A549 (cell line): Measurements from ENCODE around the gene CDH4.

Experiments used
- CTCF ChIP-seq: fragments of >200 bp; sonication (Bioruptor Twin); formaldehyde crosslinking; IDR thresholded peaks from 3 replicates; pipeline ENCODE4 v1.5.1; 2016
- ESRRA ChIP-seq: fragments of 150-350 bp; IDR thresholded peaks from 2 replicates; pipeline ENCODE4 v1.6.1; 2014; ENCODE audit warnings: mild to moderate bottlenecking, low read length, borderline replicate concordance
- HOXB5 ChIP-seq: fragments of 250-450 bp; sonication (Bioruptor Pico); IDR thresholded peaks from 2 replicates; pipeline ENCODE4 v1.5.0; 2020; ENCODE audit warnings: mild to moderate bottlenecking, moderate library complexity
- JUN ChIP-seq, 2 experiments: fragments of >200 bp; sonication (Bioruptor Twin); formaldehyde crosslinking; IDR thresholded peaks; 2 replicates in 1 of 2; 3 replicates in 1 of 2; pipeline ENCODE4 v1.6.1; 2016 to 2017
- KDM5A ChIP-seq: fragments of 200-600 bp; sonication (generic); IDR thresholded peaks from 2 replicates; pipeline ENCODE4 v1.6.1; 2016; ENCODE audit warnings: antibody characterized with exemption, mild to moderate bottlenecking
- MAFK ChIP-seq: fragments of 450-650 bp; IDR thresholded peaks from 2 replicates; pipeline ENCODE4 v1.6.1; 2014; ENCODE audit not compliant: partially characterized antibody
- MYC ChIP-seq: IDR thresholded peaks from 2 replicates; pipeline ENCODE4 v1.6.1; 2012; ENCODE audit warnings: mild to moderate bottlenecking, inconsistent platforms, low read length, improper control_type of control experiment, borderline replicate concordance
- NFE2L2 ChIP-seq: fragments of 150-350 bp; conservative IDR thresholded peaks from 2 replicates; pipeline ENCODE4 v1.6.1; 2014; ENCODE audit warnings: low read length
- POLR2A ChIP-seq: IDR thresholded peaks from 2 replicates; pipeline ENCODE4 v1.6.1; 2012; ENCODE audit warnings: mild to moderate bottlenecking, low read length
- REST ChIP-seq: fragments of 200-600 bp; sonication (generic); IDR thresholded peaks from 2 replicates; pipeline ENCODE4 v1.6.1; 2016; ENCODE audit warnings: antibody characterized with exemption, mild to moderate bottlenecking, moderate library complexity

- TF ChIP-seq HOXB5 (CRISPR knock-in tag): no peak
- no peak for TF ChIP-seq MYC
- TF ChIP-seq MAFK: no peak
- TF ChIP-seq JUN (IDR thresholded peaks at IDR 0.05): no peak
- TF ChIP-seq REST: no peak
- TF ChIP-seq NFE2L2: no peak
- TF ChIP-seq POLR2A: no peak
- TF ChIP-seq KDM5A: no peak
- TF ChIP-seq ESRRA: no peak
- no peak for TF ChIP-seq CTCF
These were observed 281.2 kb downstream of the CDH4 start for GRCh38 chr20:61533231-61533631.
